Testis (tissue), 2 donors: ENCODE results near the gene SVIL.

Experiments used
- CTCF ChIP-seq, 3 experiments: fragments of 450-650 bp in 2 of 3; fragments of 200-600 bp in 1 of 3; sonication (generic) in 1 of 3; IDR thresholded peaks; one replicate each; pipeline ENCODE4 v1.5.1; 2016 to 2019; ENCODE audit warnings: antibody characterized with exemption in 3 of 3, mild to moderate bottlenecking in 2 of 3, moderate library complexity in 1 of 3
- POLR2A ChIP-seq: fragments of 450-650 bp; IDR thresholded peaks from one replicate; pipeline ENCODE4 v1.6.1; 2017; ENCODE audit warnings: antibody characterized with exemption, mild to moderate bottlenecking, moderate library complexity

GRCh38 chr10:29545122-29545521, 89.6 kb downstream of the SVIL start:
- TF ChIP-seq POLR2A (no peak), CTCF (IDR thresholded peaks at IDR 0.05) (no peak)
